HG02943 (cell line): ENCODE data around the gene DGCR2.
"Not testable (repeated sequence)": the region's sequence is repeated elsewhere in the genome, so short reads cannot be mapped to it uniquely, and the experiment has no call there.

ENCODE experiments used
- ATAC-seq: cut with Tn5 transposase; IDR thresholded peaks from one replicate; pipeline ENCODE4 v1.9.1; 2021; ENCODE audit warnings: mild to moderate bottlenecking, low read depth, moderate library complexity; ENCODE audit not compliant: unreplicated experiment

DGCR2 gene

DNA sequence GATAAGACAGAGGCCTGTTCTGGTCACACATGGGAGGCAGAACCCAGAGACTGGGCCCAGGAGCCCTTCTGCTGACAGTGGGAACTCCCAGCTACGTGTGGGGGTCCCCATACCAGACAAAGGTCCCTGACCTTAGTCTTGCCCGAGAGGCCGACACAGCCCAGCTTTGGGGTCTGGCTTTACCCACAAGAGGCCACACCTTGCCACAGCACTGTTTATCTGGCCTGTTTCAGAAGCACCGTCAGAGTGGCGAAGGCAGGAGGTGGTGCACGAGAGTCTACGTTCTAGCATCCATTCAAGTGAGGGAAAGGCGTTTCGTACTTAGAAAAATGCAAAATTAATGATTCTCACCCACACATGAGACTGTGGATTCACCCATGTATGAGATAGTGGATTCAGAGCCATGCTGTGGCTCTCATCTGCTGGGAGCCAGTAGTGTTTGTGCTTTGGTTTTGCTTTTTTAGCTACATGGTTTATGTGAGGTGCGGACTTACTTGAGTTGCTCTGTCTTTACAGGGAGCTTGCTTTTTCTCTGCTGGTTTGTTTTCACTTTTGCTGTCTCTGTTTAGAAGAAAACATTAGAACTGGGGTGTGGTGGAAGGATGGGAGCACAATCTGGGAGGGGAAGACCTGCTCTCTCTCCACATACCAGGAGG lies 129.5 kb downstream of the DGCR2 start:
- ATAC-seq: no peak

DNA sequence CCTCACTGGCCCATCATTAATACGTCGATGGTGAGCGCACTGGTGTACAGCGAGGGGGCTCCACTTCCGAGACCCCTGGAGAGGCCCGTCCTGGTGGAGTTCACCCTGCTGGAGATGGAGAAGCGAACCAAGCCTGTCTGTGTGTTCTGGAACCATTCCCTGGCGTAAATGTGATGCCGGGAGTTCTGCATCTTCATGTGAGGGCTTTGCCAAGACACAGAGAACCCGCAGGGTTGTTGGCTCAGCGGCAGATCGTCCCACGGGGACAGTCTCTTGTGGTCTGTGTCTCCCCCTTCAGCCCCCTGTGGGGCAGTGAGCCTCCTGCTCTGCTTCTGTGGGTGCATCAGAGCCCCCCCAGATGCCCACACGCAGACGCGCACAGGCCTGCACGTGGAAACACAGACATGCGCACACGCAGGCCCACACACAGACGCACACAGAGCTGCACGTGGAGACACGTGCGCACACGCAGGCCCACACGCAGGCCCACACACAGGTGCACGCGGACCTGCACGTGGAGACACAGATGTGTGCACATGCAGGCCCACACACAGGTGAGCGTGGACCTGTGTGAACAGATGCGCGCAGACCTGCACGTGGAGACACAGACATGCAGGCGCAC lies 130.3 kb downstream of the DGCR2 start:
- no peak for ATAC-seq

DNA sequence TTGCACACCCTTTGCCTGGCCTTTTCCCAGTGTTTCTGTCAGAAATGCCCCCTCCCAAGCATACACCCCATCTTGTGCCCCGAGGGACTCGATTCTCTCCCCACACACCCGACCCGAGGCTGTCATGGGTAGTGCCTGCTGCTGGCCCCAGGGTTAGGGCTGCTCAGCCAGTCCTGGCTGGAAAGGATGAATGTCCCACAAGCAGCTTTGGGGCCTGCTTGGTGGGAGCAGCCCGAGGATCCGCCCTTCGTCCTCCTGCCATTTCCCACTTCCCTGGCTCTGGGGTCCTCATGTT lies 131.1 kb downstream of the DGCR2 start:
- no peak for ATAC-seq

DNA sequence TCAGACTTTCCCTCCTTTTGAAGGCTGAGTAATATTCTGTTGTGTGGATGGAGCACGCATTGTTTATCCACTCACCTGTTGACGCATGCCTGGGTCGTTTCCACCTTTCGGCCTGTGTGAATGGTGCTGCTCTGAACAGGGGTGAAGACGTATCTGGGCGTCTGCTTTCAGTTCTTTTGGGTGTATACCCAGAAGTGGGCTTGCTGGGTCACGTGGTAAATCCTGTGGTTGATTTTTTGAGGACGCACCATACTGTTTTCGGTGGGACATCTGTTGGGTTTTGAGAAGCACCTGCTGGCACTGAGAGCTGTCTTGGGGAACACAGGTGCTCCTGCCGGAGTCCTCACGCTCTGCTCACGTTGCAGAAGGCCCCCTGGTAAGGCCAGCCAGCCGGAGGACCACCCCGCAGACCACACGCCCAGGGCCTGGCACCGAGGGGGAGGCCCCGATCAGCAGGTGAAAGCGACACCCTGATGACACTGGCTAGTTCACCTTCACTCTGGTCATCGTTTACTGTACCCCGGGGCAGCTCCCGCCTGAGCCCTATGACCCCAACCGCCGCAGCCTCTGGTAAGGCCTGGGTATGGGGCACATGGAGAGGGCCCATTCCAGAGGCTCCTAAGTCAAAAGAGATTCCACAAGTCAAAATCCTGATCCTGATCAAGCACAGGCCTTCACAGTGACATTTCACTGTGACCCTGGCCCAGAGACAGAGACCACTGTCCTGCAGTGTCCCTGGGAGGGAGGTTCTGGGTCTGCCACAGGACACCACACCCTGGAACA lies 131.7 kb downstream of the DGCR2 start:
- ATAC-seq: no peak

DNA sequence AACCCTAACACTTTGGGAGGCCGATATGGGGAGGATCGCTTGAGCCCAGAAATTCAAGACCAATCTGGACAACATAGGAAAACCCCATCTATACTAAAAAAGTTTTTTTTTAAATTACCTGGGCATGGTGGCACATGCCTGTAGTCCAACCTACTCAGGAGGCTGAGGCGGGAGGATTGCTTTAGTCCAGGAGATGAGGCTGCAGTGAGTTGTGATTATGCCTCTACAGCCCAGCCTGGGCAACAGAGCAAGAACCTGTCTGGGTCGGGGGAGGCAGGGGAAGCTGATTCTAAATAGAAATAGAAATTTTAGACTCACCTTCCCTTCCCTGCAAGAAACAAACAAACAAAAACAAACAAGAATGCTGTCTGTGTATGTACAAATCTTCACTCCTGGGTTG lies 133.3 kb downstream of the DGCR2 start:
- ATAC-seq: no peak

DNA sequence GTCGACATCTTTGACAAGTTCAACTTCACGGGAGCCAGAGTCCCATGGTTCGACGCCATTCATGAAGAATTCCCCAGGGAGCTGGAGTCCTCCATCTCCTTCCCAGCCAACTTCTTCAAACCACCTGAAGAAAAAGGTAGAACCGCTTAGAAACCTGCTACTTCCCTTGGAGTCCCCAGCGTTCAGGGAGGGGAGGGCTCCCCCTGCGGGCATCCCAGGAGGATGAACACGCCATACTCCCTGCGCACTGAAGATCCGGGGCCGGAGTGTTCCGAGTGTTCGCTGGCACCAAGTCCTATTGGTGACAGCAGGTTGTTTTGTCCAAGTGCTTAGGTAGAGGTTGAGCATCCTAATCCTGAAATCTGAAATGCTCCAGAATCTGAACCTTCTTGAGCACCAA lies 134.4 kb downstream of the DGCR2 start:
- no peak for ATAC-seq

DNA sequence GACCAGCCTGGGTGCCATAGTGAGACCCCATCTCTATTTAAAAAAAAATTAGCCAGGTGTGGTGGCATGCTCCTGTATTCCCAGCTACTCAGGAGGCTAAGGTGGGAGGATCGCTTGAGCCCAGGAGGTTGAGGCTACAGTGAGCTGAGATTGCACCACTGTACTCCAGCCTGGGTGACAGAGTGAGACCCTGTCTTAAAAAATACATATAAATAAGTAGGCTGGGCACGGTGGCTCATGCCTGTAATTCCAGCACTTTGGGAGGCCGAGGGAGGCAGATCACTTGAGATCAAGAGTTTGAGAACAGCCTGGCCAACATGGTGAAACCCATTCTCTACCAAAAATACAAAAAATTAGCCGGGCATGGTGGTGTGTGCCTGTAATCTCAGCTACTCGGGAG lies 135.1 kb downstream of the DGCR2 start:
- not testable (repeated sequence) for ATAC-seq
